ENCODE data around the gene COL5A1. TPM values are rescaled to one million over a fixed set of nuclear protein-coding genes. Genes with fewer than 3 reads are reported as not detected.
A peak's percentile ranks its signal among the peaks of the same experiment; 100 is the strongest.

COL5A1 gene
- total RNA-seq, 1 donor: 188 TPM

- no peak overlapping the region for H3K4me3 ChIP-seq (ENCODE audit: low read depth, low read length)
- no peak for DNase-seq (ENCODE audit: low read depth)
- TF ChIP-seq, protein P1, sequence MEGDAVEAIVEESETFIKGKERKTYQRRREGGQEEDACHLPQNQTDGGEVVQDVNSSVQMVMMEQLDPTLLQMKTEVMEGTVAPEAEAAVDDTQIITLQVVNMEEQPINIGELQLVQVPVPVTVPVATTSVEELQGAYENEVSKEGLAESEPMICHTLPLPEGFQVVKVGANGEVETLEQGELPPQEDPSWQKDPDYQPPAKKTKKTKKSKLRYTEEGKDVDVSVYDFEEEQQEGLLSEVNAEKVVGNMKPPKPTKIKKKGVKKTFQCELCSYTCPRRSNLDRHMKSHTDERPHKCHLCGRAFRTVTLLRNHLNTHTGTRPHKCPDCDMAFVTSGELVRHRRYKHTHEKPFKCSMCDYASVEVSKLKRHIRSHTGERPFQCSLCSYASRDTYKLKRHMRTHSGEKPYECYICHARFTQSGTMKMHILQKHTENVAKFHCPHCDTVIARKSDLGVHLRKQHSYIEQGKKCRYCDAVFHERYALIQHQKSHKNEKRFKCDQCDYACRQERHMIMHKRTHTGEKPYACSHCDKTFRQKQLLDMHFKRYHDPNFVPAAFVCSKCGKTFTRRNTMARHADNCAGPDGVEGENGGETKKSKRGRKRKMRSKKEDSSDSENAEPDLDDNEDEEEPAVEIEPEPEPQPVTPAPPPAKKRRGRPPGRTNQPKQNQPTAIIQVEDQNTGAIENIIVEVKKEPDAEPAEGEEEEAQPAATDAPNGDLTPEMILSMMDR (IDR thresholded peaks at IDR 0.05; ENCODE audit: insufficient read depth, low read length): peak; percentile 8
Observed at GRCh38 chr9:134656334-134657006, 14.9 kb downstream of the COL5A1 start.

DNA sequence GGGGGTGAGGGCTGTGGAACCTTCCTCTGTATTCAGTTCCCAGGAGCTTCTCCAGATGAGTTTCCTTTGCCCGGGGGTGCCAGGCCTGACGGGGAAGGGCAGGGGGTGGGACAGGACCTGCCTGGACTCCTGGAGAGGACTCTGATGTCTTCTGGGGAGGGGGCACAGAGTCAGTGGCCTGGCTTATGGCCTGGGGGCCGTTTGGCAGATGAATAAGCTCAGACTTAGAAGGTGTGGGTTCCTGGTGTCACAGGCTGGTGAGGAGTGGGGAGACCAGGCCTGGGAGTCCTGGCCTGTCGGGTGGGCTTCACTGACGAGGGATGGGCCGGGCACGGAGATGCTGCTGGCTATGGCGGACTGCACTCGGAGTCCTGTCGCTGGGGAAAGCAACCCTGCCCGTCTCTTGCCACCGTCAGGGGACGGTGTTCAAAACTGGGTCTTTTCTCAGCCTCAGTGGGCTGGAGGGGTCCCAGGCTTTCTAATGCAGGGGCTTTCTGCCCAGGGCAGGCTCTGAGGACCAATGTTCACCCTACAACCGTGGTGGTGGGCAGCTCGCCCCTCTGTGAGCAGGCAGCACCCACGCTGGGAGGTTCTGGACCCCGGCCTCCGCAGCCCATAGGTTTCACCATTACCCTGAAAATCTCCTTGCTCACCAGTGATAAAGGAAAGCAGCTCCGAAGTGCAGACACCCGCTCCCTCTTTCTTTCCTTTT is 16.2 kb downstream of the COL5A1 start:
- TF ChIP-seq, protein P1 (IDR thresholded peaks at IDR 0.05; ENCODE audit: insufficient read depth, low read length): no peak
- no peak overlapping the region for H3K4me3 ChIP-seq (ENCODE audit: low read depth, low read length)
- no peak for DNase-seq (ENCODE audit: low read depth)

DNA sequence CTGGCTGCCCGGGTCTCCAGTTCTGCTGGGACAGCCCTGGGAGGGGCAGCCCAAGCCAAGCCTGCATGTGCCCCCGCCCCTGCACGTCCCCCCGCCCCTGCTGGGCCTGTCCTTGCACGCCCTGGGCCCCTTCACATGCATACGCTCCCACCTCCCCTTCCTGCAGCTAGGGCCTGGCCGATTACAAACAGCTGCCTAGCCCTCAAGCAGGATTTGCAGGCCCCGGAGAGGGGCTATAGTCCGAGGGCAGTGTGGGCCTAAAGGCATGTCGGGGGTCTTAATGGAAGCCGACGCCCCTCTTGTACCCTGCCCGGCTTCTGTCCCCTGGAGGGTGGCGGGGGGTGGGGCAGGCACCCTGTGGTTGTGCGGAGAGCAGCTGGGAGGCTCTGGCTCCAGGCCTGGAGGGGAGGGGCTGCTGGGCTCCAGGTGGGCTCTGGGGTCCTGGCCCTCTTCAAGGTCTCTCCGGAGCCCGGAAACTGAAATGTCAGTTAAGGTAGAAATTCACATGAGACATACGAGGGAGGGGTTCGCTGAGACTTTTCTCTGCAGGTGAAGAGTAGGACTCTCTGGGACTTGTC is 16.9 kb downstream of the COL5A1 start:
- no peak for DNase-seq (ENCODE audit: low read depth)
- no peak overlapping the region for H3K4me3 ChIP-seq (ENCODE audit: low read depth, low read length)
- TF ChIP-seq, protein P1 (IDR thresholded peaks at IDR 0.05; ENCODE audit: insufficient read depth, low read length): no peak

- no peak overlapping the region for H3K4me3 ChIP-seq (ENCODE audit: low read depth, low read length)
- TF ChIP-seq, protein P1 (IDR thresholded peaks at IDR 0.05; ENCODE audit: insufficient read depth, low read length): no peak
- peak; percentile 64 for DNase-seq (ENCODE audit: low read depth)
Observed at GRCh38 chr9:134659688-134660131, 18.1 kb downstream of the COL5A1 start.

DNA sequence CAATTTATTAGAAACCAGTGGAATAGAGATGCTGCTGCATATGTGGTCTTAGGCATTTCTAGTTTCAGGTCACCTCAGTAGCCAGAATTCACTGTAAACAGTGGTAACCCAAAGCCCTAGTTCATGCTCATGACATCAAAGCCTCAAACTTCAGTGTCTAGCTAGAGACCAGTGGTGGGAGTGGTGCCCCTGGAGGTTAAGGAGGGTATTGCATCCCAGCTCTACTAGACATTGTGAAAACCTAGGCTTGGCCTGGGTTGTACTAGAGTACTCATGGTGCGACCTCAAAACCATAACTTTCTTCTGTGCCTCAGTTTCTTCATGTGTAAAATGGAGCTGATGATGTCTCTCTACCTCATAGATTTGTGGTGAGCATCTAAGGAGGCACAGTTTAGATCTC is 18.8 kb downstream of the COL5A1 start:
- no peak overlapping the region for H3K4me3 ChIP-seq (ENCODE audit: low read depth, low read length)
- no peak for DNase-seq (ENCODE audit: low read depth)
- TF ChIP-seq, protein P1 (IDR thresholded peaks at IDR 0.05; ENCODE audit: insufficient read depth, low read length): peak; percentile 87

DNA sequence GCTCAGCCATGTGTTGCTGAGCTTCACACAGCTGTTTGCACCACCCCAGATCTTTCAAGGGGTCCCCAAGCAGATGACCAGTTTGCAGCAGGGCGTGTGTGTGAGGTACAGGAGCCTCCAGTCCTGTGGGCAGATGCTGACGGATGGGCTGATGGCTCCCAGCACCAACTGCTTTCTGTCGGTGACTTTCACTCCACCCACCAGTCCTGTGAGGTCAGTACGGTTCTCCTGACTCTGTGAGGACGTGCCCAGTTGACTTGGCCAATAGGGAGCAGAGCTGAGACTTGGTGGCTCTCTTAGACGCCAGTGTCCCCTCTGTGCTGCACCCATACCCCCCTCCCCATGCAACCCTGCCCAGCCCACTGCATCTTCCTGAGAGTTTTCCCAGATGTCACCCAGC is 19.7 kb downstream of the COL5A1 start:
- TF ChIP-seq, protein P1 (IDR thresholded peaks at IDR 0.05; ENCODE audit: insufficient read depth, low read length): no peak
- peak overlapping the region; percentile 13 for H3K4me3 ChIP-seq (ENCODE audit: low read depth, low read length)
- no peak for DNase-seq (ENCODE audit: low read depth)
